Measurements from ENCODE around the gene PLOD1. TPM values are rescaled to one million over a fixed set of nuclear protein-coding genes. Genes with fewer than 3 reads are reported as not detected.
A peak's percentile ranks its signal among the peaks of the same experiment; 100 is the strongest.
"Not testable (repeated sequence)": the region's sequence is repeated elsewhere in the genome, so short reads cannot be mapped to it uniquely, and the experiment has no call there.

The PLOD1 gene
- total RNA-seq, 1 donor = 35.5 TPM

GRCh38 chr1:11935733-11936132 is 1.2 kb downstream of the PLOD1 start:
- DNase-seq (ENCODE audit: low read depth in 2 of 3, low spot score in 2 of 3) = not testable (repeated sequence)

DNA sequence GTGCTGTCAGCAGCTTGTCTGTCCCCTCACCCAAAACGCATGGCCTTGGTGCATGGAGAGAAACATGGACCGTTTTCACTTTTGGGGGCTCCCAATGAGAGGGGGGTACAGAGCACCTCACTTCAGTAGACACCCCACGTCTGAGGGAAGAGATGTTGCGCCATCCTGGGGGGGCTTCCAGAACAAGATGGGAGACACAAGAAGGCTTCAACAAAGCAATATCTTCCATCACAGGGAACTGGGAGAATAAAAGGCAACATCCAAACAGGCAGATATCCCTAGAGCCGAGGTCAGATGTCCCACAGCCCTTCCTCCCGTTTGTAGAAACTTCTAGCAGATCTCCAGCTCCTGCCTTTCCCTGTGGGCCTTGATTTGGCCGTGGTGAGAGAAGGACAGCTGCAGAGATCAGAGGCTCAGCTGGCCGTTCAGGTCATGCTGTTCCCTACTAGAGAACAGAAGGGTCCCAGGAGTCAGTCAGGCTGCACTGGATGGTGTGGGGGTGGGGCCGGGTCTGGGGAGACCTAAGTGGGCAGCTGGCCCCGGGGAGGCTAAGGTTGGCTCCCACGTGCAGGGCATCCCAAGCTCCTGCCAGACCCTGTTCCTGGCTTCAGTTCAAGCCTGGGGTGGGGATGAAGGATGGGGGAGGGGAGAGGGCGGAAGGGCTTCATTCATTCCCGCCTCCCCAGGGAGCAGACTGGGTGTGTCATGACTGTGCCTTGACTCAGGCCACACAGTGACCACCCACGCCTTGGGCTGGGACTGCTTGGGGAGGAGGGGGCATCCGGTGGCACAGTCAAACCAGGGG is 4.4 kb downstream of the PLOD1 start:
- DNase-seq (ENCODE audit: low read depth in 2 of 3, low spot score in 2 of 3) = no peak

DNA sequence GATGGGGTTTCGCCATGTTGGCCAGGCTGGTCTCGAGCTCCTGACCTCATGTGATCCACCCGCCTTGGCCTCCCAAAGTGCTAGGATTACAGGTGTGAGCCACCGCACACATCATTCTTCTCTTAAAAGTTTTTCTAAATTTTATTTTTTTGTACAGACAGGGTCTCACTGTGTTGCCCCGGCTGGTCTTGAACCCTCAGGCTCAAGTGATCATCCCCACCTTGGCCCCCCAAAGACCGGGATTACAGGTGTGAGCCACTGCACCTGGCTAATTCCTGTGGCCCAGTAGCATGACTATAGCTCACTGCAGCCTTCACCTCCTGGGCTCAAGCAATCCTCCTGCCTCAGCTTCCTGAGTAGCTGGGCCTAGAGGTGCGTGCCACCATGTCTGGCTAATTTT is 5.3 kb downstream of the PLOD1 start:
- not testable (repeated sequence) for DNase-seq (ENCODE audit: low read depth in 2 of 3, low spot score in 2 of 3)

DNA sequence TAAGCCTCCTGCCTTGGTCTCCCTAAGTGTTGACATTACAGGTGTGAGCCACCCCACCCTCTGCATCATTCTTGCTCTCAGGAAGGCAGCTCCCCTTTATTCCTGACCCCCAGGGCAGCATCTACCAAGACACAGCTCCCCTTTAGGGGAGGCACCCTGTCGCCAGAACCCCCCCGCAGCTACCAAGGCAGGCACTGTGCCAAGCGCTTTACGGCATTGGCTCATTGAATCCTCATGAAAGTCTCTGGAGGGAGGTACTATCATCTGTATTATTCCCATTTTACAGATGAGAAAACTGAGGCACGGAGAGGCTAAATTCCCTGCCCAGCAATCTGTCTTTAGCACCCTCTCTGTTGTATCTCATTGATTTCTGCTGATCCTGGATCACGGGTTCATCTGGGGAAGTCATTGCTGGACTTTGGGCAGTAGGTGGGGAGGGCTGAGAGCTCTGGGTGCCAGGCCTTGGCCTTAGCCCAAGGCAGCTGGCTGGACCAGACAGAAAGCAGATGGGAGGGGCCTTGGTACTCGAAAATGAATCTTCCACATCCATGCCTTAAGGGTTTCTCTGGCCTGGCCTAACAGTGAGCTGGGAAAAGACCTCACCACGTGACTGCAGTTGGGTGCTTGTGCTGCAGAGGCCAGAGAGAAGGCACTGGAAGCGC is 5.9 kb downstream of the PLOD1 start:
- no peak for DNase-seq (ENCODE audit: low read depth in 2 of 3, low spot score in 2 of 3)

DNA sequence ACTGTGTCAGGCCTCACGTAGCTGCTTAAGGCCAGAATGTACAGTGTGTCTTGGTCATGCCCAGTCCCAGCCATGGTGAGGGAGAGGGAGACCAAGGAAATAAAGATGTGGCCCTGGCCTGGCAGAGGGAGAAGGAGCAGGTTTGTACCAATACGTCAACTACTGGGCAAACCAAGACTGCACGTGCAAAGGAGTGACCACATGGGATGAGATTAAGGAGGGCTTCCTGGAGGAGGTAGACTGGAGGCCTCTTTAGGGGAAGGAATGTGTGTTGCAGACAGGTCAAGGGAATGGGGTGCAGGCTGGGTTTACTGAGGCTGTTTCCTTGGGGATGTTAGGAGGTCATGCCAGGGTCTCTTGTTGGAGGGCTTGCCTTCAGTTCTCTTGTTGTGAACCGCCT is 7.8 kb downstream of the PLOD1 start:
- DNase-seq (ENCODE audit: low read depth in 2 of 3, low spot score in 2 of 3) = no peak

- DNase-seq (ENCODE audit: low read depth in 2 of 3, low spot score in 2 of 3) = no peak
Observed at GRCh38 chr1:11943619-11944018, 9.1 kb downstream of the PLOD1 start.

GRCh38 chr1:11944358-11944931 is 9.9 kb downstream of the PLOD1 start:
- no peak for DNase-seq (ENCODE audit: low read depth in 2 of 3, low spot score in 2 of 3)

DNA sequence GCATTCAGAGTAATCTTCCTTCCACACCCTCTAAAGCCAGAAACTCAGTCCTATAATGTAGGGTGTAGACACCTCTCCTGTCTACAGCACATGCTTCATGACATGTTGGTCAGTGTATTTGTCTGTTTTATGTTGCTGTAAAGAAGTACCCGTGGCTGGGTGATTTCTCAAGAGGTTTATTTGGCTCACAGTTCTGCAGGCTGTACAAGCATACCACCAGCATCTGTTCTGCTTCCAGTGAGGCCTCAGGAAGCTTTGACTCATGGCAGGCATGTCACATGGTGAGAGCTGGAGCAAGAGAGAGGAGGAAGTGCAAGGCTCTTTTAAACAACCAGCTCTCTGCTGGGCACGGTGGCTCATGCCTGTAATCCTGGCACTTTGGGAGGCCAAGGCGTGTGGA is 12.1 kb downstream of the PLOD1 start:
- no peak for DNase-seq (ENCODE audit: low read depth in 2 of 3, low spot score in 2 of 3)

GRCh38 chr1:11948822-11949458 is 14.4 kb downstream of the PLOD1 start:
- no peak for DNase-seq (ENCODE audit: low read depth in 2 of 3, low spot score in 2 of 3)

GRCh38 chr1:11951901-11952300 is 17.4 kb downstream of the PLOD1 start:
- DNase-seq (ENCODE audit: low read depth in 2 of 3, low spot score in 2 of 3) = no peak

DNA sequence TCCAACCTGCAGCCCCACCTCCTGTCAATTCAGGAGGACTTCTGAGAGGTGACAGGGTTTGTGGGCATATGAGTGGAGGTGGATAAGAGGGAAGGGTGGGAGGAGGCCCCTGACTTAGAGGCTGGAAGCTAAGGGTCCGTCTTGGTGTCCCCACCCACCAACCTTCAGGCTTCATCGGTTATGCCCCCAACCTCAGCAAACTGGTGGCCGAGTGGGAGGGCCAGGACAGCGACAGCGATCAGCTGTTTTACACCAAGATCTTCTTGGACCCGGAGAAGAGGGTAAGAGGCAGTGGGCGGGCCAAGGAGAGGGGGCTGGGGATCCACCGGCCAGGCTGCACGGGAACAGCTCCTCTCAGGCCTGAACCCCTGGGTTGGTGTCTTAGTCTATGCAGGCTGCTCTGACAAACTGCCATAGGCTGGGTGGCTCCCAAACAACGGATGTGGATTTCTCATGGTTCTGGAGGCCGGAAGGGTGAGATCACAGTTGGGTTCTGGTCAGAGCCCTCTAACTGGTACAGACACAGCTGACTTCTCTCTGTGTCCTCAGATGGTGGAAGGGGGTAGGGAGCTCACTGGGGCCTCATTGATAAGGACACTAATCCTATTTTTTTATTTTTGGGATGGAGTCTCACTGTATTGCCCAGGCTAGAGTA is 18.1 kb downstream of the PLOD1 start:
- DNase-seq (ENCODE audit: low read depth in 2 of 3, low spot score in 2 of 3) = no peak

GRCh38 chr1:11955221-11955620 is 20.7 kb downstream of the PLOD1 start:
- DNase-seq (ENCODE audit: low read depth in 2 of 3, low spot score in 2 of 3) = no peak

DNA sequence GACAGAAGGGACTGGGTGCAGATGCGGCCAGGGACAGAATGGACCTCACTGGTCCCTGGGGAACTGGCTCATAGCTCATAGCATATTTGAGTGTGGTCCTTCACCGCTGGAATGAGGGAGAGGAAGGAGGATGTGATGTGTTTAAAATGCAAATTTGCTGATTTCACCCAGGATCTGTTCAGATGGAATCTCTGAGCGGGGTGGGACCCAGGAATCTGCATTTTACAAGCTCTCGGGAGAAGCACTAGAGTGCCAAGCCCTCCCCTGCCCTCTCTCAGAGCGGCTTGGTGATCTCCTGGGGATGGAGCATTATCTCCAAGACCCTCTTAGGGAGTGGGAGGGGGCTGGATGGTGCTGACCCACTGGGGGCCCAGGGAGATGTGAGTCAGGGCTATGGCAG is 22.9 kb downstream of the PLOD1 start:
- no peak for DNase-seq (ENCODE audit: low read depth in 2 of 3, low spot score in 2 of 3)

DNA sequence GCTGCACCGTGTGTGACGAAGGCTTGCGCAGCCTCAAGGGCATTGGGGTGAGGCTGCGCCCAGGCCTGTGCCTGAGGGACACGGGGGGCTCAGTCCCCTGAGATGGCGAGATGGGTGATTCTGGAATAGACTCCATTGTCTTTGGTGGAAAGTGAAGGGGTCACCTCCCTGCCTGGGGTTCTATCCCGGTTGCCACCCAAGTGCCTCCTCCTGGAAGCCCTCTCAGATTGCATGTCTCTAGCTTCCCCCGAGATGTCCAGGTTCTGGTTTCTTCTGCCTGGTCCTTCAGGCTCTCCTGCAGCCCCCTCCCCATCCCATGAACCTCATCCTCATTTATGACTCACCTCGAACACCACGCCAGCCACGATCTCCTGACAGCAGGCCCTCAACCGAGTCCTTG is 23.4 kb downstream of the PLOD1 start:
- no peak for DNase-seq (ENCODE audit: low read depth in 2 of 3, low spot score in 2 of 3)

DNA sequence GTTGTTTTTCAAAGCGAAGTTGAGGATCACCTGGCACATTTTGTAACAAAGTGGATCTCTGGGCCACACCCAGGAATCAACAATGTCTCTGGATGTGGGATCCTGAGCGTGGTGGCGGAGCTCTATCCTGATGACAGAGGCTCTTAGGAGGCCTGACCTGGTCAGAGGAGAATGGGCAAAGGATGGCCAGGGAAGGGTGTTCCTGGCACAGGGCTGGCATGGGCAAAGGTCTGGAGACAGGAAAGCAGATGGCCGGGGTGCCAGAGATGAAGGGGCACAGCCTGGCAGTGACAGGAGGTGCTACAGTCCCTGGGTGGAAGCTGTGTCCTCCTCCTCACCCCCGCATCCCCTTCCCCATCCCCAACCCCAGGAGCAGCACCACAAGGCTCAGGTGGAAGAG is 25.8 kb downstream of the PLOD1 start:
- DNase-seq (ENCODE audit: low read depth in 2 of 3, low spot score in 2 of 3) = no peak

- peak in 1 of 3 donors; percentile 36 for DNase-seq (ENCODE audit: low read depth in 2 of 3, low spot score in 2 of 3)
Observed at GRCh38 chr1:11960715-11961114, 26.2 kb downstream of the PLOD1 start.

DNA sequence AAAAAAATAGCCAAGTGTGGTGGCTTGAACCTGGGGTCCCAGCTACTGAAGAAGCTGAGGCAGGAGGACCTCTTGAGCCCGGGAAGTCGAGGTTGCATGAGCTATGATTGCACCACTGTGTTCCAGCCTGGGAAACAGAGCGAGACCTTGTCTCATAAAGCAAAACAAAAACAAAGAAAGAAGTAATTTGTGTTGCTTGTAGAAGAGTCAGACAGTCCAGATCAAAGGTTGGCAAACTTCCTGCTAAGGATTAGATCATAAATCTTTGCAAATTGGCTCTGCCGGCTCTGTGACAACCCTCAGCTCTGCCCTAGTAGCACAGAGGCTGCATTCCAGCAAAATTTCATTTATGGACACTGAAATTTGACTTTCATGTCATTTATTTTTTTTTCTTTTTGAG is 26.7 kb downstream of the PLOD1 start:
- DNase-seq (ENCODE audit: low read depth in 2 of 3, low spot score in 2 of 3) = peak in 1 of 3 donors; percentile 6

GRCh38 chr1:11963622-11964021 is 29.1 kb downstream of the PLOD1 start:
- no peak for DNase-seq (ENCODE audit: low read depth in 2 of 3, low spot score in 2 of 3)

DNA sequence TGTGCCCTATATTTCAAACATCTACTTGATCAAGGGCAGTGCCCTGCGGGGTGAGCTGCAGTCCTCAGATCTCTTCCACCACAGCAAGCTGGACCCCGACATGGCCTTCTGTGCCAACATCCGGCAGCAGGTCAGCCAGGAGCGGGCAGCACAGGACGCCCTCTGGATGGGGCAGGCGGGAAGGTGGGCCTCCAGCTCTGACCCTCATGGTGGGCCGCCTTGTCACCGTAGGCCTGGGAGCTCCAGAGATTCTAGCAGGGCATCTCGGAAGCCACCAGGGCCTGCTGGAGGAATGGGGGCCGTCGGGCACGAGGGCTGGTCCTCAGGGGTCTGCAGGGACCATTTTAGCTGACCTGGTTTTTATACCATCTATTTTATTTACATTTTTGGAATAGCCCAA is 30.1 kb downstream of the PLOD1 start:
- DNase-seq (ENCODE audit: low read depth in 2 of 3, low spot score in 2 of 3) = no peak

DNA sequence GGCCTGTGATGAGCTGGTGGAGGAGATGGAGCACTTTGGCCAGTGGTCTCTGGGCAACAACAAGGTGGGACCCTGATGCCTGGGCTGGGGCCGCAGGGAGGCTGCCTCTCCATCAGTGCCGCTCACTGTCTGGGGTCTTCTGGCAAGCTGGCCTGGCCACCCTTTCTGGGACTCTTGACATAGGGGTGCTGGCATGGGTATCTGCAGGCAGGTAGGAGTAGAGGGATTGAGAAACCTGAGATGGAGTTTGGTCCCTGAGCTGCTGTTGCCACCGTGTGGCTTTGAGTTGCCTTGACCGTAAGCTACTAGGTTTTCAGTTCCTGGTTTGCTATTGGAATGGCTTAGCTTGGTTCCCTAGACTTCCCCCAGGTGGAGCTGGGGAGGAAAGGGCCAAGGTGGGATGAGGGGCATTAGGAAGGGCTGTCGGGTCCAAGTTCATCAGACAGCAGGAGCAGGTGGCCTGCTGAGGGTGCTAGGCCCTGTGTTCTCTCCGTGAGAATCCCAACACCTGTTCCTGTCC is 32.6 kb downstream of the PLOD1 start:
- peak in 2 of 3 donors; percentile 31 to 40 for DNase-seq (ENCODE audit: low read depth in 2 of 3, low spot score in 2 of 3)
